IPS DF 6.9 (cell line): ENCODE results near the gene TMTC2.

ENCODE experiments used
- DNase-seq: peaks from one replicate; pipeline ENCODE4 v3.0.0-alpha.2; 2013; ENCODE audit warnings: low read depth, low spot score
- H3K27ac ChIP-seq: one replicate; pipeline ENCODE4 v1.5.1; 2013; ENCODE audit warnings: low read length, control low read depth
- H3K27me3 ChIP-seq: 2 replicates; pipeline ENCODE4 v1.6.1; 2013; ENCODE audit warnings: mild to moderate bottlenecking, low read length; ENCODE audit not compliant: control insufficient read depth, insufficient read depth
- H3K36me3 ChIP-seq: 2 replicates; pipeline ENCODE4 v1.6.1; 2013; ENCODE audit warnings: low read length; ENCODE audit not compliant: control insufficient read depth, insufficient read depth
- H3K4me1 ChIP-seq: 2 replicates; pipeline ENCODE4 v1.6.1; 2013; ENCODE audit warnings: low read length; ENCODE audit not compliant: control insufficient read depth, insufficient read depth
- H3K4me3 ChIP-seq: 2 replicates; pipeline ENCODE4 v1.5.1; 2013; ENCODE audit warnings: mild to moderate bottlenecking, low read length
- H3K9me3 ChIP-seq: 2 replicates; pipeline ENCODE4 v1.6.1; 2013; ENCODE audit warnings: low read length, inconsistent platforms; ENCODE audit not compliant: control insufficient read depth, insufficient read depth
- WGBS: extraction: QIAGEN DNeasy Blood & Tissue Kit; methylation state at CpG from one replicate; pipeline ENCODE4 v1.1.7; 2013; ENCODE audit warnings: mixed read lengths, missing lambda C conversion rate; ENCODE audit not compliant: insufficient read length, insufficient coverage; 5-methylcytosine and 5-hydroxymethylcytosine counted together

TMTC2 gene

DNA sequence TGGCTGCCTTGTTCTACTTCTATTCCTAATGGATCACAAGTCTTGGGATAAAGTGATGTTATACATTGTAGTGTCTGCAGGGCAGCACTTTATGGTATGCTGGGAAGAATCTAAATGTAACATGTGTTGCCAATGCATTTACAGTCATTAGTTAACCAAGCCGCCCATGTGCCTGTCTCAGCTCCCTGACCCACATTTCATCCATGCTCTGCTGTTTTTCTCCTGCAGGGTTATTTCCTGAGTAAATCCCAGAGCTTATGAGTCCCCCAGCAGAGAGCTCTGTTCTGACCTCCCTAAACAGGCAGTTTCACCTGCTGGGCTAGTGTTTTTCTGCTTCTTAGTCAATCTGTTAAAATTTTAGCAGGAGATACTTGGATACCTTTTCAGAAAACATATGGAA is 4.4 kb upstream of the TMTC2 start:
- H3K36me3 ChIP-seq = no peaks in the 10 kb centered on the region
- no CpG with 5 or more reads among the region's 1 CpG for whole genome bisulfite sequencing
- H3K4me3 ChIP-seq = no peak overlapping the region
- H3K4me1 ChIP-seq = no peaks in the 10 kb centered on the region
- no peaks in the 10 kb centered on the region for H3K9me3 ChIP-seq
- no peak overlapping the region for H3K27ac ChIP-seq
- H3K27me3 ChIP-seq = no peaks in the 10 kb centered on the region
- no peak for DNase-seq

DNA sequence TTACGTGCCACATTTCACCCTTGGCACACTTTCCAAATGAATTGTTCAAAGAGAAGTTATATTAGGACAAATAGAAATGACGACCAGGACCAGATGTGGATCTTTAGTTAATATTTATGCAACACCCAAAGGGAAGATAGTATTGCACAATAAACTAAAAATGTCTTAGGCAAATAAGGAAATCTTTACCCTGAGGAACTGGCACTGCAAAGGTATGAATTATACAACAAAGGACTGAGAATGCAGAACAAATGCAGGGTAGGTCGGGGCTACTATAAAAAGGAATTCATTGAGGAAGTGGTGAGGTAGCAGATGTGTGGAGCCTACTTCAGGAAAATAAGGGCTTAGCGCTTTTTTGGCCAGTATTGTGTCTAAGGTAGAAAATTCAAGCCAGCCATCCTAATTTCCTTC is 3.9 kb upstream of the TMTC2 start:
- no peak for DNase-seq
- H3K36me3 ChIP-seq = no peaks in the 10 kb centered on the region
- H3K4me3 ChIP-seq = no peak overlapping the region
- H3K27me3 ChIP-seq = no peaks in the 10 kb centered on the region
- H3K4me1 ChIP-seq = no peaks in the 10 kb centered on the region
- H3K9me3 ChIP-seq = no peaks in the 10 kb centered on the region
- no CpG with 5 or more reads among the region's 4 CpGs for WGBS
- H3K27ac ChIP-seq = no peak overlapping the region

DNA sequence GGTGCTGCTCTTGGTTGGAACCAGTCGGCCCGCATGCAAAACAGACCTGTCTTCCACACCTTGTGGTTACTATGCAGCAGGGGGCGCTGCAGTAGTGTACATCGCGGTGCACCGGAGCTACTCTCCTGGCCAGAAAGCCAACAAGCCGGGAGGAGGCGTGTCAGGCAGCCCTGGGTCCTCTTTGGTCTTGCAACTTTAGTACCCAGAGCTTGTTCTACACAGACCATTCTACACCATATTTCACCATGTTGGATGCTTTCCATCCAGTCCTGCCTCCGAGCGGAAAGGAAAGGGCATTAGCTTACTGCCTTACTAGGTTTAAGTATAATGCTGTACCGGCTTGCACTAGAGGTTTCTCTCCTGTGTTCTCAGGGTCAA is 927 bp upstream of the TMTC2 start:
- DNase-seq = peak; percentile 82
- H3K36me3 ChIP-seq = no peaks in the 10 kb centered on the region
- H3K4me1 ChIP-seq = no peaks in the 10 kb centered on the region
- H3K9me3 ChIP-seq = no peaks in the 10 kb centered on the region
- no peak overlapping the region for H3K27ac ChIP-seq
- no peaks in the 10 kb centered on the region for H3K27me3 ChIP-seq
- WGBS = no CpG with 5 or more reads among the region's 11 CpGs
- H3K4me3 ChIP-seq = peak overlapping the region; percentile 85; the same call in 1 of the 2 replicates

DNA sequence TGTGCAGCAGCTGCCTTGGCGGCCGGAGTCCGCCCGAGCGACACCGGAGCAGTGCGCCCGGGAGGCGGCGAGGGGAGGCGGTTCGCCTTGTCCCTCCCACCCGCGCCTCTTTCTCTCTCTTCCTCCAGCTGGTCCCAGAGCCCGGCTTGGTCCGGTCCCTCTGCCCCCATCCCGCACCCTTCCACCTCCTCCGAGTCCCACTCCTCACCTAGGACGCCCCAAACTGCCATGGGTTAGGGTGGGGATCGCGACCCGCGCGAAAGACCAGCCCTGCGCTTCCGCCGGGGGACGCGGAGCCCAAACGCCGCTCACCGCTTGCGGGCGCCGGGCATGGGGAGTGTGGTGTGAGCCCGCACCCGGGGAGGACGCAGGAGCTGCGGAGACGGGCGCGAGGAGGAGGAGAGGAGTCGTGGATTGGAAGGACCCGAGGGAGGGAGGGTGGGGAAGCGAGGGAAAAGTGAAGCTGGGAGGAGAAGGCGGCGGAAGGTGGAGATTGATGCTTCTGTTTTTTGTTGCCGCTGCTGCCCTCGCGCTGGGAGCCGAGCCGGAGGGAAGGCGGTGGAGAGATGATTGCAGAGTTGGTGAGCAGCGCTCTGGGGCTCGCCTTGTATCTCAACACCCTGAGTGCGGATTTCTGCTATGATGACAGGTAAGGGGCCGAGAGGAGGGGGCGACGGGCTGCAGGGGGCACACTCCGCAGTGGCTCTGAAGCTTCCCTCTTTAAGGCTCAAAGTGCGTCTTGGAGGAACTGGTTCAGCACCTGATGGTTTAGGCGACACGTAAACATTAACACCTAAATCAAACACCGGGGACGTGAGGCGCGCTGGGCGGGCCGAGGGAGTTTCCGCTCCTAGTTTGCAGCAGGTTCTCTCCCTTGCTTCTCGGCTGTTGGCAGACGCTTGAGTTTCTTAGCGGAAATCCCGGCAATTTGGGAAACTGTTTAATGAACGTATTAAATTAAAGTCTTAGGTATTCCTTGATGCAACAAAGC is 610 bp downstream of the TMTC2 start:
- H3K4me3 ChIP-seq = peak overlapping the region; percentile 85
- WGBS = no CpG with 5 or more reads among the region's 75 CpGs

DNA sequence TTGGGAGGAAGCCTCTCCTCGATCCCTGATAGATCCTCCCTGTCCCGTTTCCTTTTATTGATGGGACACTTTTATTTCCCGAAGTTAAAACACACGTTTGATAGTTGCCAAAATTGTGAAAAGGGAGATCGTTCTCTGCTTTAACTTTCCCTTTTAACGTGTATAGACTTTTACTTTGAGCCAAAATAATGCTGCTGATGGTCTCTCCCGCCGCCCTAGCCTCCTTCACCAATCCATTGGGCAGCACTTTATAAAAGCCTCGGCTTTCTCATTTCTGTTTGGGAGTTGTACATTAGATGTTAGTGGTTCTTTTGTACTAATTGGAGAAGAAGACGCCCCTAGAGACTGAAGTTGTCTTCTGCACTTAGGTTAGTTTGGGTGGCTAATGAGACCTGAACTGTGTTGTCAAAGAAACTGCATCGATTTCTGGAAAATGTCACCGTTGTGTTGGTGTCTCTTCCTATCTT is 1.4 kb downstream of the TMTC2 start:
- H3K36me3 ChIP-seq = no peaks in the 10 kb centered on the region
- no CpG with 5 or more reads among the region's 12 CpGs for WGBS
- no peak for DNase-seq
- H3K4me1 ChIP-seq = no peaks in the 10 kb centered on the region
- no peak overlapping the region for H3K27ac ChIP-seq
- no peaks in the 10 kb centered on the region for H3K27me3 ChIP-seq
- H3K9me3 ChIP-seq = no peaks in the 10 kb centered on the region
- H3K4me3 ChIP-seq = peak overlapping the region; percentile 85; the same call in 1 of the 2 replicates

More for the DNA sequence above, 610 bp downstream of the TMTC2 start:
- no peaks in the 10 kb centered on the region for H3K4me1 ChIP-seq
- no peak overlapping the region for H3K27ac ChIP-seq
- no peak for DNase-seq
- H3K27me3 ChIP-seq = no peaks in the 10 kb centered on the region
- no peaks in the 10 kb centered on the region for H3K9me3 ChIP-seq
- no peaks in the 10 kb centered on the region for H3K36me3 ChIP-seq

DNA sequence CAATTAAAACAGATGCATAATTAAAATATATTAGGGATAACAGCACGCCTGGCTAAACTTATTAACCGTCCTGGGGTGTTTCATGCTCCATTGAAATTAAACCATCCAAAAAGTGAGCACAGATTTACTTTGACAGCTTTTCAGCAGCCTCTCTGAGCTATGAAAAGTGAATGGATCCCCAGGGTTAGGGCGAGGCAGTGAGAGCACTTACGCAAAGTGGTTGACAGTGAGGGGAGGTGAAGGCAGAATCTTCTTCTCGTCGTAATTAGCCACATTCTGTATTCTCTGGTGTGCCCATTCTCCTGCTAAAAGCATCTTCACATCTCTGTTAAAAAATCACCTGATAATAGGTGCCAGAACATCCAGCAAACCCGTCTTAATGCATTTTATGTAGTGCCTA is 1.9 kb downstream of the TMTC2 start:
- no CpG with 5 or more reads among the region's 7 CpGs for WGBS
- H3K4me1 ChIP-seq = no peaks in the 10 kb centered on the region
- no peak overlapping the region for H3K4me3 ChIP-seq
- no peak for DNase-seq
- H3K36me3 ChIP-seq = no peaks in the 10 kb centered on the region
- no peaks in the 10 kb centered on the region for H3K27me3 ChIP-seq
- H3K27ac ChIP-seq = no peak overlapping the region
- H3K9me3 ChIP-seq = no peaks in the 10 kb centered on the region

DNA sequence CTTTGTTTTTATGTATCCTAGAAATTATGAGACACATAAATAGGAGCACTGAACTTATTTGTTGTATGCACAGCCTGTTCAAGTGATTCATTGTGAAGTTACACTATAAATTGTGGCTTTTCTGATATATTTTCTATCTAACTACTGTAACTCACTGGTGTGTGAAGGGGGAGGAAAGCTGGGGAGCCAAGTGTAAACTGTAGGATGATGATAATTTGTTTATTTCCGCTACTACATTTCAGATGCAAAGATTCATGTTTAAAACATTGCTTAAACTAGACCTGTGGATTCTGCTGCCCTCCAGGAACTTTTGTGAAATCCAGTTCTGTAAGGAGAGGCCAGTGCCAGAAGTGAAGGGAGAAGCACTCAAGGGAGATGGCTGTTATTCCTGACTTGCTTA is 3.3 kb downstream of the TMTC2 start:
- no CpG with 5 or more reads among the region's 1 CpG for WGBS
- Histone ChIP-seq H3K4me1 (no peaks in the 10 kb centered on the region), H3K4me3 (no peak overlapping the region), H3K27ac (no peak overlapping the region), H3K27me3 (no peaks in the 10 kb centered on the region), H3K9me3 (no peaks in the 10 kb centered on the region), H3K36me3 (no peaks in the 10 kb centered on the region)
- DNase-seq = no peak

DNA sequence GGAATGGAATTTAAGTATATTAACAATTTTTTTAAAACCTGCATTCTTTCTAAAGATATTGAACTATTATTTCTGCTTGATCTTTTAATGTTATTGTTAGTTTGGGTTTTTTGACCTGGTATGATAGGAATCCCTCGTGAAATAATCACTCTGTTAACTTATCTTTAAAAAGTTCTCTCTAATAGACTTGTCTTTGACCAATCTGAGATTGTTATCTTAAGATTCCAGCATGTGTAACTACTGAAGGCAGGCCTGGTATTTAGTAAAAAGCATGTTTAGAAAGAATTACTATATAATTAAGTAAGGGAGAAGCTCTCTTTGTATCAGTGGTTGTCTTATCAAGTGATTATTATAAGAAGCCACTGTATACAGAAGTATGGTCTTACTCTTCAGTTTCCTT is 4.8 kb downstream of the TMTC2 start:
- Histone ChIP-seq H3K4me3 (no peak overlapping the region), H3K36me3 (no peaks in the 10 kb centered on the region), H3K4me1 (no peaks in the 10 kb centered on the region), H3K27me3 (no peaks in the 10 kb centered on the region), H3K9me3 (no peaks in the 10 kb centered on the region), H3K27ac (no peak overlapping the region)
- WGBS = no CpG with 5 or more reads among the region's 1 CpG
- DNase-seq = no peak

DNA sequence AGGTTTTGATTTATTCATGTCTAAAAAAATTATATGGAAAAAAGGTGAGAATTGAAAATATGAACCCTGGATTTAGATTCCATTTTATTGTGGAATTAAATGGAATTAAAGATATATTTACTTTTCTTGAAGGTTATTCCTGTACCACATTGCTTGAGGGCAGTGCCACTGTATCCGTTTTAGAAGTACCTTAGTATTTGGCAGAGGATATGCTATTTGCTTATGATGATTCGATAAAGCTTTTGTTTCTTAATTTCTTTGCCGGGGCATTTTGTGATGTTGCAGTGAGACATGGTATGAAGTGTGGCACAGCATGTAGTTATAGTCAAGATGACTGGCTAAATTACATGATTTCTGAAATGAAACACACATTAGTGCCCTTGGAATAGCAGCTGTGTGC is 7.6 kb downstream of the TMTC2 start:
- H3K4me1 ChIP-seq = no peaks in the 10 kb centered on the region
- no peaks in the 10 kb centered on the region for H3K9me3 ChIP-seq
- H3K27me3 ChIP-seq = no peaks in the 10 kb centered on the region
- WGBS = no CpG with 5 or more reads among the region's 3 CpGs
- DNase-seq = no peak
- no peak overlapping the region for H3K4me3 ChIP-seq
- H3K27ac ChIP-seq = no peak overlapping the region
- H3K36me3 ChIP-seq = no peaks in the 10 kb centered on the region

DNA sequence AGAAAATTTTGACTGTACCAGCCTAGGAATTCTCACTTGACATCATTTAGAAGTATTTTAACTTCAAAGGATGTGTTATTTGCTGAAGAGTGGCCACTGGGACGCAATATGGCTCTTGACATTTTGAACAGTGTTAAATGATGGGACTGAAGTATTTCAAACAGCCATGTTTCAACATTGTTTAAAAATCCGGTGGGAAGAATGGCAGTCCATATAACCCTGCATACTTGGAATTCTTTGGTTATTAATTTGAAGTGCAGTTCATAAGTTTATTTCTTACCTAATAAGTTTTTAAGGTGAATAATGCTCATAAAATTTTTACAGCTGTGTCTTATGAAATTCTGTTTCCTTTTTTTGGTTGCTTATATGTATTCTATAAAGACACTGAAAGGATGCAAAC is 8.3 kb downstream of the TMTC2 start:
- H3K36me3 ChIP-seq = no peaks in the 10 kb centered on the region
- no peak overlapping the region for H3K27ac ChIP-seq
- no CpG with 5 or more reads among the region's 2 CpGs for WGBS
- H3K27me3 ChIP-seq = no peaks in the 10 kb centered on the region
- DNase-seq = no peak
- H3K4me1 ChIP-seq = no peaks in the 10 kb centered on the region
- H3K9me3 ChIP-seq = no peaks in the 10 kb centered on the region
- no peak overlapping the region for H3K4me3 ChIP-seq

DNA sequence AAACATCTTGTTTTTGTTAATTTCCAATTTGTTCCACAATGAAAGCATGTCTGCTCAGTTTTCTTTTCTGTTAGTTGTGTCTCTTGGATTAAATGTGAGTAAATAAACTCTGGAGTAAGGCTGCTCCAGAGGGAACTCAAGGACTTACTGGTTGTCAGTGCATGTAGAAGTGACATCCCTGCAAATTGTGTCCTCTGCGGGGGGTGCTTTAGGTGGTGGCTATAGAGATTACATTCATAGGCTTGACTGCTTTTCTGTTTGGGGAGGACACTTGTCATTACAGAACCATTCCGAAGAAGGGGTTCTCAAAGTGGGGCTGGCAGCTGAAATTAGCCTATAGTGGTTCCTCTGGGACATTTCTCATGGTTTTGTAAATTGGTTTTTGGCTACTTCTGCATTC is 8.8 kb downstream of the TMTC2 start:
- Histone ChIP-seq H3K4me1 (no peaks in the 10 kb centered on the region), H3K27me3 (no peaks in the 10 kb centered on the region), H3K4me3 (no peak overlapping the region), H3K36me3 (no peaks in the 10 kb centered on the region), H3K9me3 (no peaks in the 10 kb centered on the region), H3K27ac (no peak overlapping the region)
- no peak for DNase-seq
- WGBS = no CpG with 5 or more reads among the region's 2 CpGs
